GM19351 (cell line): ENCODE results near the gene AFG3L2.
"Not testable (repeated sequence)": the region's sequence is repeated elsewhere in the genome, so short reads cannot be mapped to it uniquely, and the experiment has no call there.

ENCODE experiments used
- ATAC-seq: cut with Tn5 transposase; IDR thresholded peaks from one replicate; pipeline ENCODE4 v1.9.1; 2021; ENCODE audit warnings: mild to moderate bottlenecking, moderate library complexity; ENCODE audit not compliant: unreplicated experiment

Gene AFG3L2

DNA sequence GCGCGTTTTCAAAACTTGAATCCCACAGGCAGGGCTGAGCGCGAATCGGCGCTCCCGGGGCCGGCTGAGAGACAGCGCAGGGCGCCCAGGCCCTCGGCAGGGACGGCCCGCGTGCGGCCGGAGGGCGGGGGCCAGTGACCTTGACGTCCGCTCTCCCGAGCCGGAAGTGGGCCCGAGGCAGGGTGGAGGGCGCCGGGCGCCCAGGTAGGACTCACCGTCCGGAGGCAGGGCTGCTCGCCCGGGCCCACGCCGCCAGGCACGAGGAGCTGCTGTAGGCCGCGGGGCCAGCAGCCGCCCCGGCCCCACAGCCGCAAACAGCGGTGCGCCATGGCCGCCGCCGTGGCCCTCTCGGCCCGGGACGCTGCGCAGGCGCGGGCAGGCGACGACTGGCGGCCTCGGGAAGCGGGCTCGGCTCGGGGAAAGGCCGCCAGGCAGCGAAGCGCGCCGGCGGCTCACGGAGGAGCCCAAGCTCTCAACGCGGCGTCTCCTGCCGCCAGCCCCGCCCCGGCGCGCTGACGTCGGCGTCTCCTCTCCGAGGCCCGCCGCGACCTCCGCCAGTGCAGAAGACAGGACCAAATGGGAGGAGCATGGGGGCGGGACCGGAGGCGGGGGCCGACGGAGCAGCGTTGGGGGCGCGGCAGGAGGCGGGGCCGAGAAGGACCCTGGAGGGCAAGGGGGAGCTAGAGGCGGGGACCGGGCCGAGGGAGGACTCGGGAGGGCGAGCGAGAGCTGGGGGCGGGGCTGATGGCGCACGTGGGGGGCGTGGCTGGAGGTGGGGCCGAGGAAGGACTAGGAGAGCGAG lies at the start of gene AFG3L2:
TSS of gene AFG3L2 (minus strand) at position 474 of the 802 bp plus-strand sequence. CDS start at position 329, 145 bp downstream.
- ATAC-seq: peak; percentile 83

GRCh38 chr18:12424252-12424651 lies 47.2 kb upstream of the AFG3L2 start:
- no peak for ATAC-seq

DNA sequence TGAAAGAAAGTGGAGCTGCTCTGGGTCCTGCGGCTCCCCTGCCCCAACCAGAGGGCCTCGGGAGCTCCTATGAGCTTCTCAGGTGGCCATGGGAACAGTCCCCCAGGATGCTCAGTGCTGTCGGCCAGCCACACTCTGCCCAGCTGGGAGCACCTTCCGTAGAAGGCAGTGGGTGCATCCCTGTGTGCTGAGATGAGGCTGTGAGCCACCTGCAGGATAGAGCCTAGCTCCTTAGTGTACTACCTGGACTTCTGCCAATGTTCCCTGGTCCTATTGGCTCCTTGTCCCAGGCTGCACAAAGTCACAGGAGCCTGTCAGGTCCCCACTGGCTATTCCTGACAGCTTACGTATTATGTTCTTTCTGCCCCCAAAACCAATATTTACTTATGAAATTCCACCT lies 46.8 kb upstream of the AFG3L2 start:
- no peak for ATAC-seq

- no peak for ATAC-seq
Observed at GRCh38 chr18:12423393-12423792, 46.4 kb upstream of the AFG3L2 start.

DNA sequence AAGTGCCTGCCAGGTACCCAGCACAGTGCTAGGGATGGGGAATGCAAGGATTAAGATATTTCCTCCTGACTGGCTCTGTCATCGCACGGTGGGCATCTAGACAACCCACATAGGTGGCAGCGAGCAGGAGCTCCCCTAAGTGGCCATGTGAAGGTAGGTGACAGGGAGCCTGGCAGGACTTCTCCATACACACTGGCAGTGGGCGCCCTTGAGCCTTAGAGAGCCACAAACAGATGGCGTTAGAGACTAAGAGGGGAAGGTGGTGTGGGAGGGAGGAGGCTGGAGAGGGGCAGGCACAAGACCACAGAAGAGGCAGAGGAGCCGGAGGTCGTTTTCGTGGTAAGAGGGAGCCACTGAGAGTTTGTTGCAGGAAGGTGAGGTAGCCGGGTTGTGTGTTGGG lies 45.9 kb upstream of the AFG3L2 start:
- ATAC-seq: no peak

GRCh38 chr18:12421732-12422131 lies 44.7 kb upstream of the AFG3L2 start:
- no peak for ATAC-seq

- no peak for ATAC-seq
Observed at GRCh38 chr18:12420821-12421421, 43.9 kb upstream of the AFG3L2 start.

- no peak for ATAC-seq
Observed at GRCh38 chr18:12417687-12418086, 40.7 kb upstream of the AFG3L2 start.

GRCh38 chr18:12416098-12416729 lies 39.2 kb upstream of the AFG3L2 start:
- no peak for ATAC-seq

DNA sequence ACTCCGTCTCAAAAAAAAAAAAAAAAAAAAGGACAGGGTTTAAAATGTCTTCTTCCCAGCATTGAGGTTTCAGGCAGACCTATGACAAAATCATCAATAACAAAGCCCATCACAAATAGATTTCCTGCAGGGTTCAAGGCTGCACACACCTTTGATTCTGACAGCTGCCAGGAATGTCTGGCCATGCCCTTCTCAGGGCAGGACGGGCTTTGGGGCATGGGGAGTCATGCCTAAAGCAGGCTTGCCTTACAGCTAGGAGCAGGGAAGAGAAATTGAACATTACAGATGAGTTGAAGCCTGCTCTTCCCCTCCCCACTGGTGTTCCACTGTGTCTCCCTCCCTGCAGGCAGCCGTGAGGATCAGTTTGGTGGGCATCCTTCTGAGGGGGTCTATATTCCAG lies 34.4 kb upstream of the AFG3L2 start:
- ATAC-seq: no peak

- not testable (repeated sequence) for ATAC-seq
Observed at GRCh38 chr18:12410747-12411146, 33.7 kb upstream of the AFG3L2 start.

DNA sequence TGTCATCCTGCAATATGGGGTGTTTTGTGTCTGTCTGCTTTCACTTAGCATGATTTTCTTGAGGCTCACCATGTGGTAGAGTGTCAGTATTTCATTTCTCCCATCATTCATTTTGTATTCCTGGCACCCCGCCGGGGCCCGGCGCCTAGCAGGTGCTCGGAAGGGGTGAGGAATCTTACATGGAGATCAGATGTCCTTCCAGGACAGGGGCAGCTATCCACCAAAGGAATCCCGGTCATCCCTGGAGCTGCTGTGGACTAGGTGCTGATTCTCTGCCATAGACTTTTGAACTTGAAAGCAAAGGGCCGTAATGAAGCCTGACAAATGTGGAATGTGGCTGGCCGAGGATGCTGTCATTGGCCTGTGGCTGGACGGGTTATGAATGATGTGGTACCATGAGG lies 33.1 kb upstream of the AFG3L2 start:
- ATAC-seq: no peak

DNA sequence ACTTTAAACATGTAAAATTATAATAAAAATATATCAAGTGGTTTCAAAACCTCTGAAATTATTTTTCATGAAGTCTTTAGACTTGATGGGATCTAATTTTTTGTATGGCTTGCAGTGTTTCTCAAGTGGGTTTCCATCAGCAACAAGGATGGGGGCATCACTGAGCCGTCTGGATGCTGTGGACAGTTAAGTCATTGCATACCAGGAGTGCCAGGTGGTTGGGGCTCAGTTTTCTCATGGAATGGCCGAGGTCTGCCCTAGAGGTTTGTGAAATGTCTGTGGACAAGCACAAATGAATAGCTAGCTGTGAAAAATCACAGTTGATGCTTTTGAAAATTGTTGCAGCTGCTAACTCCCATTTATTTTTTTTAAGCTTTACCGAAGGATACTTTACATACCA lies 32.4 kb upstream of the AFG3L2 start:
- ATAC-seq: no peak

DNA sequence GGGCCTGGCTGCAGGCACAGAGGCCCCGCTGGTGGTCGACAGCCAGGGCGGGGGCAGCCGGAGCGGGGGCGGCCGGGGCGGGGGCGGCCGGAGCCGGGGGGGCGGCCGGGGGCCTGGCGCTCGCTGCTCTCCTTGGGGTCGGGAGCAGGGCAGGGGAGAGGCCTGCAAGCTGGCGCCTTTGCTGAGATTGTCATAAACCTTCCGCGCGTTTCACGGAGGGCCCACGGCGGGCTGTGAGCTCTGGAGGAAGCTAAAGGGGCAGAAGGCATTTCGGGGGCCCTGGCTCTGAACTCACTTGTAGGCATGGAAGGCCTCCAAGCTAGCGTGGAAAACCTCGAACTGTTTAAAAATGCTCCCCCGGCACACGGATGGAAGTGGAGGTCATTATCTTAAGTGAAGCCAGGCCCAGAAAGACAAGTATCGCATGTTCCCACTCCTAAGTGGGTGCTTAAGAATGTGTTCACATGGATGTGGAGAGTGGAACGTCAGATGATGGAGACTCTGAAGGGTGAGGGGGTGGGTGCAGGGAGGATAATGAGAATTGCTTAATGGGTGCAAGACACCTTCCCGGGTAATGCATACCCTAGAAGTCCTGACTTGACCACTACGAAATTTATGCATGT lies 31.3 kb upstream of the AFG3L2 start:
- peak; percentile 16 for ATAC-seq

DNA sequence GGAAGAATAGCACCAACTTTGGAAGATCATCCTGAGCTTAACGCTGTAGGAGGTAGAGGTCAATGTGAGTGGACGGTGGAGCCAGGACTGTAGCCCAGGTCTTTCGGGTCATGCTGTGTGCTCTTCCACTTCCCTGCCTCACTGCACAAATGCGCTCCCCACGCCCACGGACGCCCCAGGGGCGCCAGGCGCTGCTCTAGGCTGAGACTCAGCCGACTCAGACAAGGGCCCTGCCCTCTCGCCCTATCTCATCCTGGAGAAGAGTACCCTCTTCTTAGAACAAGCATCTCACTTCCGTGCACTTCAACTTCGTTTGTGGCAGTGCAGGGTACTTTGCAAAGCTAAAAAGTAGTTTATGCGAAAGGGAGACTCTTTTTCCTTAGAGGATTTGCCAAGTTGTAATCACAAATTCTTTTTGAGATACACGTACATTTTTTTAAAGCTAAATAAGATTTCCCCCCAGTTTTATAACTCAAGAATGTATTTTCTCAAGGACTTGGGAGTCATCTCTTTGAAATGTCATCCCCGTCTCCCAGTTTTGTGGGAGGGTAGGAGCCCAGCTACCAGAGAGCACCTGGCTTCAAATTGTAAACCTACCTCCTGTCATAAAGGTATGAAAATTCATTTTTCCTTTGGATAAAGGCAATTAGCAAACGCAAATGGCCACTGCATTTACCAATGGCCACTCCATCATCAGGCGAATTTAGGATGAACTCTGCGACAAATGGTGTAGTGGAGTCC lies 29.5 kb upstream of the AFG3L2 start:
- no peak for ATAC-seq

- no peak for ATAC-seq
Observed at GRCh38 chr18:12405066-12405465, 28.0 kb upstream of the AFG3L2 start.

DNA sequence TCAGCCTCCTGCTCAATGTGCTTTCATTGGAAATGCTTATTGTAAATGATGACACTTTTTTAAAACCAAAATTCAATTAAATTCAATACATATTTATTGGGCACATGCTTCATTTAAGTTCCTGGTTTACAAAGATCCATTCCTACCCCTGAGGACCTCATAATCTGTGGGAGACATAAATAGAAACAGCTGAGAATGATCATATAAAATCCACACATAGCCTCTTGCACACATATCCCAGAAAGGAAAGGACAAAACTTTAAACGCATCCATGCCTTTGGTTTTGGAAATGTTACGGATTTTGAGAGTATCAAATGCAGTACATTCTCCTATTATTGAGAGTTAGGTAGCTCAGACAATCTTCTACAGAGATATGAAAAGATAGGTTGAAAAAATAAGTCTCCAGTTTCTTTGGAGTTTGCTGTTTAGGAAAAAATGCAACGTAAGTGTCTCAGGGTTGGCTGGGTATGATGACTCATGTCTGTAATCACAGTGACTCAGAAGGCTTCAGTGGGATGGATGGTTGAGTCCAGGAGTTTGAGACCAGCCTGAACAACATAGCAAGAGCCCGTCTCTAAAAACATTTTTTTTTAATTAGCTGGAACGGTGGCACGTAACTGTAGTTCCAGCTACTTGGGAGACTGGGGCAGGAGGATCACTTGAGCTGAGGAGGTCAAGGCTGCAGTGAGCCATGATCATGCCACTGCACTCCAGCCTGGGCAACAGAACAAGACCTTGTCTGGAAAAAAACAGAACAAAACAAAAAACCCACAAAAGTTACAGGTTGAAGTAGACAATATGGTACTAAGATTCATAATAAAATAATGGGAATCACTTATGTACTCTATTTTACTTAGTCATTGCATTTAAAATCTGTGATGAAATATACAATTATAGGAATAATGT lies 26.8 kb upstream of the AFG3L2 start:
- ATAC-seq: no peak

DNA sequence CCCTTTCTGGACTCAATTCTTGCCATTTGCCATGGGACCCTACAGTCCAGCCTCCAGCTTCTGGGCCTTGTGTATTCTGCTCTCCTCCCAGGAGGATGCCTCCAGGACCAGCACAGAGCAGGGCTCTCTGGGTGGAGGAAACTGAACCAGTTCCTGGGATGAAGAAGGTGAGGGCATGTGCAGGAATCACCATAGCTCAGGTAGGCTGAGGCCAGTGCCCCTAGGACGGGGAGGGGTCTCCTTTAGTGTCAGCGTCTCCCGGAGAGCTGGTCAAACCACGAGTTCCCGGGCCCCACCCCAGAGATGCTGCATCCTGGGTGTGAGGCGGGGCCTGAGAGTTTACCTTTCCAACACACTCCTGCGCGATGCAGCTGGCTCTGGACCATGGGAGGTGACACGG lies 24.9 kb upstream of the AFG3L2 start:
- no peak for ATAC-seq

GRCh38 chr18:12399231-12399630 lies 22.2 kb upstream of the AFG3L2 start:
- ATAC-seq: no peak

DNA sequence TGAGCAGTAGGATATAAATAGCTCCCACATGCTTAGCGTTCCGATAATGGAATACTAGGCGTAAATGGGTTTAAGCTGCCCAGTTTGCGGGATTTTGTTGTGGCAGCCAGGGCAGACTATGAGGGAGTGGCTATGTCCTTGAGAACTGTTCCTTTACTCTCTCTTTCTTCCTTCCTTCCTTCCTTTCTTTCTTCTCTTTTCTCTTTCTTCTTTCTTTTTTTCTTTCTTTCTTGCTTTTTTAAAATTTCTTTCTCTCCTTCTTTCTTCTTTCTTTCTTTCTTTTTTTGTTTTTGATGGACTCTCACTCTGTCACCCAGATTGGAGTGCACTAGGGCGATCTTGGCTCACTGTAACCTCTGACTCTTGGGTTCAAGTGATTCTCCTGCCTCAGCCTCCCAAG lies 21.6 kb upstream of the AFG3L2 start:
- no peak for ATAC-seq
